GM19455 (cell line): ENCODE measurements around the gene GPBP1L1.
"Not testable (repeated sequence)": the region's sequence is repeated elsewhere in the genome, so short reads cannot be mapped to it uniquely, and the experiment has no call there.

Source experiments
- ATAC-seq: cut with Tn5 transposase; IDR thresholded peaks from one replicate; pipeline ENCODE4 v1.9.1; 2021; ENCODE audit not compliant: unreplicated experiment

Gene GPBP1L1

GRCh38 chr1:45682942-45683341 is 3.4 kb downstream of the GPBP1L1 start:
- ATAC-seq, result no peak

GRCh38 chr1:45679123-45679522 is 7.2 kb downstream of the GPBP1L1 start:
- no peak for ATAC-seq

- no peak for ATAC-seq
Measured at GRCh38 chr1:45678489-45678888, 7.8 kb downstream of the GPBP1L1 start.

GRCh38 chr1:45677751-45678245 is 8.5 kb downstream of the GPBP1L1 start:
- no peak for ATAC-seq

GRCh38 chr1:45676553-45676952 is 9.8 kb downstream of the GPBP1L1 start:
- ATAC-seq, result not testable (repeated sequence)

GRCh38 chr1:45674478-45674877 is 11.9 kb downstream of the GPBP1L1 start:
- no peak for ATAC-seq

- ATAC-seq, result no peak
Measured at GRCh38 chr1:45673956-45674355, 12.4 kb downstream of the GPBP1L1 start.

GRCh38 chr1:45669859-45670655 is 16.3 kb downstream of the GPBP1L1 start:
- ATAC-seq, result no peak

GRCh38 chr1:45669379-45669778 is 17.0 kb downstream of the GPBP1L1 start:
- ATAC-seq, result no peak

GRCh38 chr1:45668526-45668925 is 17.8 kb downstream of the GPBP1L1 start:
- ATAC-seq, result no peak

GRCh38 chr1:45667321-45668111 is 18.8 kb downstream of the GPBP1L1 start:
- no peak for ATAC-seq

GRCh38 chr1:45666836-45667235 is 19.5 kb downstream of the GPBP1L1 start:
- ATAC-seq, result no peak

- ATAC-seq, result no peak
Measured at GRCh38 chr1:45660336-45660735, 26.0 kb downstream of the GPBP1L1 start.

- no peak for ATAC-seq
Measured at GRCh38 chr1:45659222-45659621, 27.1 kb downstream of the GPBP1L1 start.

- no peak for ATAC-seq
Measured at GRCh38 chr1:45658171-45658570, 28.2 kb downstream of the GPBP1L1 start.

- no peak for ATAC-seq
Measured at GRCh38 chr1:45656573-45657226, 29.6 kb downstream of the GPBP1L1 start.

GRCh38 chr1:45654540-45655280 is 31.6 kb downstream of the GPBP1L1 start:
- no peak for ATAC-seq

- ATAC-seq, result no peak
Measured at GRCh38 chr1:45647248-45648021, 38.9 kb downstream of the GPBP1L1 start.

GRCh38 chr1:45644661-45645060 is 41.7 kb downstream of the GPBP1L1 start:
- ATAC-seq, result no peak

GRCh38 chr1:45643978-45644377 is 42.4 kb downstream of the GPBP1L1 start:
- ATAC-seq, result no peak
